GM18517 (cell line): Measurements from ENCODE around the gene TFAP2C.
"Not testable (repeated sequence)": the region's sequence is repeated elsewhere in the genome, so short reads cannot be mapped to it uniquely, and the experiment has no call there.

Experiments used
- ATAC-seq: cut with Tn5 transposase; IDR thresholded peaks from one replicate; pipeline ENCODE4 v1.9.1; 2021; ENCODE audit warnings: mild to moderate bottlenecking, moderate library complexity; ENCODE audit not compliant: unreplicated experiment

Gene TFAP2C

GRCh38 chr20:56614196-56614595, 14.9 kb upstream of the TFAP2C start:
- no peak for ATAC-seq

DNA sequence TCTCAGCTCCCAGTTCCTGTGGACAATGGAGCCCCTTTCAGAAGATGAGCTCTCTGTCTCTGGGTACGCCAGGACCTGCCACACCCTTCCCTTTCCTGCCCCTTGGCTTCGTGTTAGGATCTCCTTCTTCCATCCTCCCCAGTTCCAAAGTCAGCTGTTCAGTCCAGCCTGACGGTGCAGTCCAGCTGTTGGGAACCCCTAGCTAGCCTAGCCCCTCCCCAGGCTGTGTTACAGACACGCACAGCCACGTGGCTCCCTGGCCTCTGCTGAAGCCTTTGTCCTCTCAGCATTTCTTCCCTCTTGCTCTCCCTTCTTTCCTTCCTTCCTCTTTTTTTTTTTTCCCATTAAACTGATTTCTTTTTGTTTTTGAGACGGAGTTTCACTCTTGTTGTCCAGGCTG, 12.4 kb upstream of the TFAP2C start:
- ATAC-seq: no peak

DNA sequence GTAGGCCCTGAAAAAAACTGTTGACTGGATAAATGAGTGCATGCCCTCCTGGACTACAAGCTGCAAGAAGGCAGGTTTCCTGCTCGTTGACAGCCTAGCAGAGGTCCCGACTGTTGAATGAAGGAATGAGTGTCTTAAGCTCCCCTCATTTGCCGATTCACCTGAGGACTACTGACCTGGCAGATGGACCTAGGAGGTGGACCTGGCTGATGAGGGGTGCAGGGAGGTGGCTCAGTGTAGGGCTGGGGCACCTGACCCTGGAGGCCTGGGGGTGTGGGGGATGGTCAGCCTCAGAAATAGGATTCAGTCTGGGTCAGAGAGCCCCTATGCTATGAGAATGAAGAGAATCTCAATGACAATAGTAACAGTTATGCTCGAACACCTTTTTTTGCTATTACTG, 11.6 kb upstream of the TFAP2C start:
- ATAC-seq: no peak

DNA sequence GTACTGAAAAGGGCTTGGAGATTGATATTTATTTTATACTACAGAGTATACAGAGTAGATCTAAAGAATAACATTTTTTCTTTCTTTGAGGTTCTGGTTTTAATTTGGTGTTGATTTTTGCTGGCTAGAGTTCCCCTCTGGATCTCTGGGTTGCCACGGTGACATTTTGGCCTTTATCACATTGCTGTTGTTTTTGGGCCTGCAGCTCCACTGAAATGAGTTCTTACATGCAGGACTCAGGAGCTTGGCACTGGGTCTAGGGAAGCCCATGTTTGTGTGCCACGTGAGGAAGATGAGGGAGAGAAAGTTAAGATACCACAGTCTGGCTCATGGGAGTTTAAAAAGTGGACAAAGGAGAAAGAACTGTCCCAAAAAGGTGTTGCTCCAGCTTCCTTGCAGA, 7.4 kb upstream of the TFAP2C start:
- no peak for ATAC-seq

- ATAC-seq: not testable (repeated sequence)
These were observed 5.2 kb upstream of the TFAP2C start for GRCh38 chr20:56623930-56624329.

DNA sequence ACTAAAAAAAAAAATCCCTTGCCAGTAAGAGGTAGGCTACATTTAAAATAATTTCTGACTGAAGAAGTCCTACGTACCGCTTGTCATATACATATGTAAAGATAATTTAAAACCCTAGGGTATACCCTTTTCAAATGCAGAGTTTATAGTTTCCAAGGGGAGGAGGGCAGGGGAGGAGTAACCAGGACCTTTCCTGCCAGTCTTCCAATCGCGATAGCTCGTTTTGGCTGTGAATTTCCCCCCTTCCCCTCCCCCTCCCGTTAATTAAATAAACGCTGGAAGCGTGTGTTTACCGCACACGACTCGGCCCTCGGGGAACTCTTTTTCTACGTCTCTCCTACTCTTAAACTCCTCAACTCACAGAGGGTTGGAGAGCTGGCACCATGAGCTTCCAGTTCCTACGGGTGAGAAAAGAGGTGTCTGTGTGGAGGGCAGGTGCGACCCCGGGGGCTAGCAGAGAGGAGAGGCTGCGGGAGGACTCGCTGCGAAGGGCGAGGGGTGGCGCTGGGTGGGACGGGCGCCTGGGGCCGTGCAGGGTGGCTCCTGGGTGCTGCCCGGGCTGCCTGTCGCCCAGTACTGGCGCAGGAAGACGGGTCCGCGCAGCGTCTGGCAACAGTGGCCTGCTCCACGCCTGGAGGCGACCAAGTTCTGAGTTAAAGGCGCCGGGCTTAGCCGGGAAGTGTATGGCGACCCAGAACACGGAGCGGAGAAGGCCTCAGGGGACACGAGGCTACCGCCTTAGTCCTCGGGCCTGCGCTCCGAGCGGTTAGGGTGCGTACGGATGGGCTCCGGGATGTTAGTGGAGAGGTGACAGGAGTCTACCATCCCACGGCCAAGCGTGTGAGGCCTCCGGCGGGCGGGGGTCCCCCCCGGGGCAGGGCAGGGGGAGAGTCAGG, 4.1 kb upstream of the TFAP2C start:
- ATAC-seq: no peak

DNA sequence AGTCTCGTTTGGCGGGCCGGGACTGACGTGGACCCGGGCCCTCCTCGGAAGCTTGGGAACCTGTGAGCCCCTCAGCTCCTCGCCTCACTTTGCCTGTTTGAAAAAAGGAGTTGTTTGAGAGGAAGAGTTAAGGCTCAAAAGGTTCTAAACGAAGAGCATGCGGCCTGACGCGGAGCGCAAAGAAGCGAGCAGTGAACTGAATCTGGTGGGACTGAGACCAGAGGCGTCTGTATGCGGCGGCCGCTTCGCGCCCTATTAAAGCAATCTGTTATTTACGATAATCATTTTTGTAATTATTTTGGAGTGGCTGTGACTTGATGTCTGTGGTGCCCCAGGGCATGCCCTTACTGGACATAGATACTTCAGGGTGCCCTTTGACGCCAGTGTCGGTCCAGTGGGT, 3.3 kb upstream of the TFAP2C start:
- ATAC-seq: no peak

DNA sequence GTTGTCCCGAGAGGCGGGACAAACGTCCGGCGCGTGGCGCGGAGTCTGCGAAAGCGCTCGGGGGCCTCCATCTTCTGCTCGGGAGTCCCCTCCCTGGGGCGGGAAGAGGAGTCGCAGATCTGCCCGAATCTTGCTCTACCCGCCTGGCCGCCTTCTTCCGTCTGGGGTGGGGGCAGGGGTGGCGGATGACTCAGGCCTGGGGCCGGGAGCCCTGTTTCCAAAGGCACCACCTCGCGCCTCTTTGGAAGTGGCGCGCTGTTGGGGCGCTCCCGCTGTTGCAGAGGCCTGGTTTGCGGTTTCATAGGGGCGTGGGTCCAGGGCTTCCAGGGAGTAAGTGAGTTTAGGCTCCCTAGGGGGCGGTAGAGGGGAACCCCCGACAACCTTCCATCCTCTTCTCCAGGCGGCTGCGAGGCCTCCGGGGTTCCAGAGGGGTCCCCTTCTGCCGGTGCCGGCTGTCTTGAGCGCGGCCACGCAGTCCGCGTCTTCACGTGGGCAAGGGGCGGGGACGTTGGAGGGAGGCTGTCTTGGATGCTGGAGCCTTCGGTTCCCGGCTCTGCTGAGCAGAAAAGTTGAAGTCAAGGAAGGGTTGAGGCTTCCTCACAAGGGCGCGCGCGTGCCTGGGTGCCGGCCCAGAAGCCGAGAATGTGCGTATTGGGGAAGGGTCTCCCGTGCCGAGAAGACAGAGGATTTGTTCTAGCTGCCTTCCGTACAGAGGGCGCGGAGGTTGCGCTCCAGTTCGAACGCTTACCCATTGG, 2.6 kb upstream of the TFAP2C start:
- no peak for ATAC-seq

GRCh38 chr20:56627122-56628014, 1.7 kb upstream of the TFAP2C start:
- no peak for ATAC-seq

DNA sequence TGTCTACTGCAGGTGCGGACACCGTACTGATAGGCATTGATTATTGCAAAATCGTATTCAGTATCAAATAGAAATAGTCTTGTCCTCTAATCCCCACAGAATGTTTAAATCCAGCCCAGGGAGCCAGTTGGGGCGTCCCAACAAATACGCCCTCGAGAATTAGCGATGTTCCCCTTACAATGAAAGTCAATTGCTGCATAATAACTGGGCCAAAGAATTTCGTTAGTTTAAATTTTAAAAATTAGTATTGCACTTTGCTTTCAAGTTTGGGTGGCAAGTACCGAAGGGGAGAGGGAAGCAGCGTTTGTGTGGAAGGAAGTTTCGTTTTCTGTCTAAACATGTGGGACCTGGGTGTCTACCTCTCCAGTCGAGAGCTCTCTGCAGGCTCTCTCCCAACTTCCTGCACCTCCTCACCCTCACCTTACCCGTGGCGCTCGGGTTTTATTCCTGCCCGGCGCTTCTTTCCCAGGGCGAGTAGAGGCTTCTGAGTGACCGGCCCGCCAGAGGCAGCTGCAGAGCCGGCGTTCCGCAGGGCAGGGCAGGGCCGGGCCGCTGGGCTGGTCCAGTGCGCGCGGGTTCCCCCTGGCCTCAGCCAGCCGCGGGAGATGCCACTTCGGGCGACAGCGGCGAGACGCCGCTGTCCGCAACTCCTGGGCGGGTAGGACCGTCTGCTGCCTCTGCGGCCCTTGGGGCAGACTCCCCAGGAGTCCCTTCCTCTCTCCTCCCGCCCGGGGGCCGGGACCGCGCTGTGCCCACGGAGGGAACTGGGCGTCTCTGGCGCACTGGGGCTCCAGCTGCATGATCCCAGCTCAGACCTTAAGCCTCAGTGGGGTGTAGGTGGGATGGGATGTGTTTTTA, 862 bp upstream of the TFAP2C start:
- ATAC-seq: no peak

DNA sequence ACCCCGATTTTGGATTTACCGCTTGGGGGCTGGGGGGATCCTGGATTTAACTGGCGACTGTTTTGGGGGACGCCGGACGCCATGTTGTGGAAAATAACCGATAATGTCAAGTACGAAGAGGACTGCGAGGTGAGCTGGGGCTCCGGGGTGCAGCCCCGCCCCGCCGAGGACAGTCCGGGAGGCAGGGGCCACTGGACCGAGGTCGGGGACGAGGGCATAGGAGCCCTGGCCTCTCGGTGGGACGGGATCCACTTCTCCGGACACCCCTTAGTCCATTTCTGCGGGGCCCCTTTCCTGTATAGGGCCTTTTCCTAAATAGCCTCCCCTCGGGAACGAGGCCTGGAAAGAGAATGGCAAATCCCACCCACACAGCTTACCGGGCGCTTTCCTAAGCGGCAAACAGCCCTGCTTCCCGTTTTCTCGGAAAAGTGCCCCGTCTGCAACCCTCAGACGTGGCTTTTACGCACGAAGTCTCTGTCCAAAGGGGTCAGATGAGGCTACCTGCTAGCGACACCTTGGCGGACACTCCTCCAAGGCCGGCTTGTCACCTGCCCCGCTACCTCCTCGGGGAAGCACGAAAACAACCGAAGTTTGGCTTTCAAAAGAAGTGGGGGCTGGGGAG, 469 bp downstream of the TFAP2C start:
- no peak for ATAC-seq

DNA sequence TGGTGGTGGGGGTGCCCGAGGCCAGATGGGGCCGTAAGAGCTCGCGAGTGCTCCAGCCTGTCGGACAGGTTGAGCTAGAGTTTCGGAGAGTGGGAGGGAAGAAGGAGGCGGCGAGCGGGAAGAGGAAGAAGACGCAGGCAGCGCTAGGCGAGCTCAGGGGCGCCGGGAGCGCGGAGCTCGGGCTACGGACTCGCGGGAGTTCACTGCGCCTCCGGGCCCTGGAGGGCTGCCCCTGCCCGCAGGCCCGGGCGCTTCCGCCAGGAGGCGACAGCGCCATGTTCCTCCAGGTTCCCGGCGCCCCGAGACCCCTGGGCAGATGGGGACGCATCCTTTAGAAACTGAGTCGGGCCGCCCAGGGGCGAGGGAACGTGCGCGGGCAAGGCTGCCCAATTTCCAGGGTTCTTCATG, 984 bp downstream of the TFAP2C start:
- ATAC-seq: no peak

DNA sequence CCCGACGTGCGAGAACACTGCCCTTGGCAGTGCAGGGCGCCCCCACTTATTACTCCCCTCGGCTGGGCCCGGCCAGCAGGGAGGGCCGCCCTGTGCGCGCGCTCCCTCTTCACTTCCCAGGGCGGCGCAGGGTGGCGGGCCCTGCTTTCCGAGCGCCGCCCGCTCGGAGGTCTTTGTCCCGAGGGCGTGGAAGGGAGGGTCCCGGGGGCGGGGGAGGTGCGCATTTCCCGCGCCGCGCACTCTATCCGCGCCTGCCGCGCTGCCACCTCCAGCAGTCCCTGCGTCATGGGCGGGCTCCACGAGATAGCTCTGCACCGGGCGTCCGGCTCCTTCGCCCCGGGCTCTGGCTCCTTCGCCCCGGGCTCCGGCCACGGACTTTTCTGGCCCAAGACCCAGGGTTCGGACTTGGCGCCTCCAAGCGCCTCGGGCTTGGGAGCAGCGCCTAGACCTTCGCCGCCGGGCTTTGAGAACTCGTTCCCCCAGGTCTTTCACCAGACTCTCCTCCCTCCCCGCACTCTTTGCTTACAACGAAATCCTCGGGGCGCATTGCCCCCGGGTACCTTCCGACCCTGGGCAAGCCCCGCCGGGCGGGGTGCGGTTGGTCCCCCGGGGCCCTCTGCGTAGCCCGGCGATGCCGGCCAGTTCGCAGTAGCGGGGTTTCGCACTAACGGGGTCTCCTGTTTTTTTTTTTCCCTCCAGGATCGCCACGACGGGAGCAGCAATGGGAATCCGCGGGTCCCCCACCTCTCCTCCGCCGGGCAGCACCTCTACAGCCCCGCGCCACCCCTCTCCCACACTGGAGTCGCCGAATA, 1.6 kb downstream of the TFAP2C start:
- no peak for ATAC-seq

DNA sequence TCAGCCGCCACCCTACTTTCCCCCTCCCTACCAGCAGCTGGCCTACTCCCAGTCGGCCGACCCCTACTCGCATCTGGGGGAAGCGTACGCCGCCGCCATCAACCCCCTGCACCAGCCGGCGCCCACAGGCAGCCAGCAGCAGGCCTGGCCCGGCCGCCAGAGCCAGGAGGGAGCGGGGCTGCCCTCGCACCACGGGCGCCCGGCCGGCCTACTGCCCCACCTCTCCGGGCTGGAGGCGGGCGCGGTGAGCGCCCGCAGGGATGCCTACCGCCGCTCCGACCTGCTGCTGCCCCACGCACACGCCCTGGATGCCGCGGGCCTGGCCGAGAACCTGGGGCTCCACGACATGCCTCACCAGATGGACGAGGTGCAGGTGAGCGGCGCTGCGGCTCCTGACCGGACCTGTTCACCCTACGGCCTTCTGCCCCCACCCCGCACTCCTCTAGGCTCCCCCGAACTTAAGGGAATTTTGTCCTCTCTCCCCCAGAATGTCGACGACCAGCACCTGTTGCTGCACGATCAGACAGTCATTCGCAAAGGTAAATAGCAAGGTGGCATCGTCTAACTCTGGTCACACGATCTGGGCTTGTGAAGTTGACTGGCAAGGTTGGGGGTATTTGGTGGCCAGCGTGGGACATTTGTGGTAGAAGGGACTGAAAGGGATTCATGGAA, 2.3 kb downstream of the TFAP2C start:
- ATAC-seq: no peak

GRCh38 chr20:56631990-56632327, 2.9 kb downstream of the TFAP2C start:
- ATAC-seq: no peak

- no peak for ATAC-seq
These were observed 5.2 kb downstream of the TFAP2C start for GRCh38 chr20:56634307-56634706.

GRCh38 chr20:56634735-56635385, 5.8 kb downstream of the TFAP2C start:
- ATAC-seq: no peak

- ATAC-seq: no peak
These were observed 7.6 kb downstream of the TFAP2C start for GRCh38 chr20:56636716-56637115.
